Activated CD8-positive, alpha-beta T cell treated with anti-CD3 and anti-CD28 coated beads, Interleukin-2, amount 10 ng/mL, durations not matched to agents 7 days and 5 days (primary cell): ENCODE data around the gene PIK3CD. TPM values are rescaled to one million over a fixed set of nuclear protein-coding genes. Genes with fewer than 3 reads are reported as not detected.
"Not testable (repeated sequence)": the region's sequence is repeated elsewhere in the genome, so short reads cannot be mapped to it uniquely, and the experiment has no call there.

Experiments
- ATAC-seq: fragments of 150-1000 bp; cut with Tn5 transposase; one replicate; pipeline ENCODE4 v1.10.0; 2021; ENCODE audit warnings: moderate library complexity
- CTCF ChIA-PET: fragments of 350-600 bp; sonication (Branson Sonifier 250); formaldehyde crosslinking; loops from one replicate; lab custom pipeline; 2021; ENCODE audit warnings: antibody characterized with exemption; lab: Charles Lee
- POLR2A ChIA-PET: fragments of 350-600 bp; sonication (Branson Sonifier 250); formaldehyde crosslinking; loops from one replicate; lab custom pipeline; 2021; ENCODE audit warnings: antibody characterized with exemption; lab: Charles Lee
- DNase-seq: peaks from one replicate; pipeline ENCODE4 v3.0.0-alpha.2; 2020
- H3K27ac Mint-ChIP-seq: one replicate; pipeline ENCODE4 v1.8.0; 2021; ENCODE audit warnings: mild to moderate bottlenecking, mixed read lengths
- H3K27me3 Mint-ChIP-seq: one replicate; pipeline ENCODE4 v1.8.0; 2021; ENCODE audit warnings: low read depth, mixed read lengths
- H3K36me3 Mint-ChIP-seq: one replicate; pipeline ENCODE4 v1.8.0; 2021; ENCODE audit warnings: low read depth, mixed read lengths
- H3K4me1 Mint-ChIP-seq: one replicate; pipeline ENCODE4 v1.8.0; 2021; ENCODE audit warnings: low read depth, mixed read lengths
- H3K4me3 Mint-ChIP-seq: one replicate; pipeline ENCODE4 v1.8.0; 2021; ENCODE audit warnings: mild to moderate bottlenecking, mixed read lengths
- H3K9me3 Mint-ChIP-seq: one replicate; pipeline ENCODE4 v1.8.0; 2022; ENCODE audit warnings: mixed read lengths; ENCODE audit not compliant: insufficient read depth
- total RNA-seq, 2 experiments: library from RNA; stranded (reverse); gene quantifications; one replicate each; pipeline ENCODE4 v1.2.3, GENCODE V29; 2021

PIK3CD gene
- total RNA-seq, 2 experiments from 2014 or later: 283 to 285 TPM

GRCh38 chr1:9657521-9658032 is 6.0 kb downstream of the PIK3CD start:
- Mint-ChIP-seq H3K27ac (peak overlapping the region; percentile 83), H3K4me3 (peak overlapping the region; percentile 90), H3K4me1 (peaks cover 72% of the 10 kb centered on the region), H3K27me3 (no peaks in the 10 kb centered on the region), H3K9me3 (no peaks in the 10 kb centered on the region), H3K36me3 (peaks cover 75% of the 10 kb centered on the region)
- ATAC-seq (no peak), DNase-seq (no peak)
- CTCF ChIA-PET: interaction anchor here (0.9 to 12.0 kb wide), 4 partner anchors 29 to 44 kb away, joined by 3 to 232 read pairs (median 6); no protein-coding TSS in a partner anchor
- POLR2A ChIA-PET: interaction anchor here (0.6 to 10.3 kb wide), 4 partner anchors 9 to 60 kb away, joined by 3 to 355 read pairs (median 64); no protein-coding TSS in a partner anchor

GRCh38 chr1:9658199-9658598 is 6.7 kb downstream of the PIK3CD start:
- Mint-ChIP-seq H3K9me3 (no peaks in the 10 kb centered on the region), H3K4me3 (peak overlapping the region; percentile 90), H3K27me3 (no peaks in the 10 kb centered on the region), H3K27ac (peak overlapping the region; percentile 83), H3K4me1 (peaks cover 78% of the 10 kb centered on the region), H3K36me3 (peaks cover 75% of the 10 kb centered on the region)
- ChIA-PET POLR2A (interaction anchor here (0.6 to 10.3 kb wide), 5 partner anchors 8 to 59 kb away, joined by 3 to 355 read pairs (median 3); no protein-coding TSS in a partner anchor), CTCF (interaction anchor here (0.9 to 12.0 kb wide), 4 partner anchors 30 to 45 kb away, joined by 3 to 232 read pairs (median 6); no protein-coding TSS in a partner anchor)
- DNase-seq (no peak), ATAC-seq (no peak)

- Mint-ChIP-seq H3K27me3 (no peaks in the 10 kb centered on the region), H3K4me3 (no peak overlapping the region), H3K4me1 (peaks cover 81% of the 10 kb centered on the region), H3K9me3 (no peaks in the 10 kb centered on the region), H3K27ac (peak overlapping the region; percentile 66), H3K36me3 (peaks cover 70% of the 10 kb centered on the region)
- POLR2A ChIA-PET: interaction anchor here (0.9 to 10.3 kb wide), 4 partner anchors 8 to 29 kb away, joined by 3 to 355 read pairs (median 4); no protein-coding TSS in a partner anchor
- CTCF ChIA-PET: interaction anchor here (12.0 kb wide), 1 partner anchor 31 kb away, joined by 232 read pairs; no protein-coding TSS in a partner anchor
- DNase-seq (no peak), ATAC-seq (no peak)
These were observed 7.8 kb downstream of the PIK3CD start for GRCh38 chr1:9659328-9659727.

GRCh38 chr1:9663257-9663656 is 11.7 kb downstream of the PIK3CD start:
- no peaks in the 10 kb centered on the region for H3K9me3 Mint-ChIP-seq
- peaks cover 59% of the 10 kb centered on the region for H3K36me3 Mint-ChIP-seq
- H3K27ac Mint-ChIP-seq: no peak overlapping the region
- H3K4me1 Mint-ChIP-seq: peaks cover 64% of the 10 kb centered on the region
- ATAC-seq (no peak), DNase-seq (no peak)
- POLR2A ChIA-PET: no interaction called here
- H3K27me3 Mint-ChIP-seq: no peaks in the 10 kb centered on the region
- CTCF ChIA-PET: no interaction called here
- H3K4me3 Mint-ChIP-seq: no peak overlapping the region

- DNase-seq (no peak), ATAC-seq (no peak)
- ChIA-PET POLR2A (interaction anchor here (2.8 to 3.5 kb wide), 2 partner anchors 10 to 14 kb away, joined by 14 to 25 read pairs; partner anchors contain the start of gene PIK3CD), CTCF (interaction anchor here (1.0 to 1.6 kb wide), 3 partner anchors 11 to 38 kb away, joined by 4 to 8 read pairs (median 4); no protein-coding TSS in a partner anchor)
- Mint-ChIP-seq H3K27ac (peak overlapping the region; percentile 60), H3K4me3 (peak overlapping the region; percentile 8), H3K4me1 (peaks cover 59% of the 10 kb centered on the region), H3K27me3 (no peaks in the 10 kb centered on the region), H3K9me3 (no peaks in the 10 kb centered on the region), H3K36me3 (peaks cover 61% of the 10 kb centered on the region)
These were observed 13.7 kb downstream of the PIK3CD start for GRCh38 chr1:9665193-9665592.

- no peaks in the 10 kb centered on the region for H3K9me3 Mint-ChIP-seq
- DNase-seq: no peak
- H3K27ac Mint-ChIP-seq: peak overlapping the region; percentile 10
- H3K27me3 Mint-ChIP-seq: no peaks in the 10 kb centered on the region
- no peak overlapping the region for H3K4me3 Mint-ChIP-seq
- ATAC-seq: no peak
- POLR2A ChIA-PET: interaction anchor here (0.8 to 1.2 kb wide), 3 partner anchors 8 to 48 kb away, joined by 3 to 5 read pairs (median 3); no protein-coding TSS in a partner anchor
- peaks cover 55% of the 10 kb centered on the region for H3K4me1 Mint-ChIP-seq
- H3K36me3 Mint-ChIP-seq: peaks cover 60% of the 10 kb centered on the region
- CTCF ChIA-PET: interaction anchor here (1.4 to 1.6 kb wide), 3 partner anchors 36 to 41 kb away, joined by 4 to 9 read pairs (median 4); no protein-coding TSS in a partner anchor
These were observed 16.5 kb downstream of the PIK3CD start for GRCh38 chr1:9668080-9668479.

- Mint-ChIP-seq H3K9me3 (no peaks in the 10 kb centered on the region), H3K4me3 (no peak overlapping the region), H3K4me1 (peaks cover 57% of the 10 kb centered on the region), H3K36me3 (peaks cover 63% of the 10 kb centered on the region), H3K27me3 (no peaks in the 10 kb centered on the region), H3K27ac (peak overlapping the region; percentile 39)
- POLR2A ChIA-PET: interaction anchor here (1.0 kb wide), 1 partner anchor 47 kb away, joined by 3 read pairs; no protein-coding TSS in a partner anchor
- ATAC-seq (no peak), DNase-seq (no peak)
- CTCF ChIA-PET: interaction anchor here (1.1 kb wide), 1 partner anchor 43 kb away, joined by 4 read pairs; no protein-coding TSS in a partner anchor
These were observed 18.6 kb downstream of the PIK3CD start for GRCh38 chr1:9670085-9670484.

- H3K4me1 Mint-ChIP-seq: peaks cover 62% of the 10 kb centered on the region
- no peaks in the 10 kb centered on the region for H3K27me3 Mint-ChIP-seq
- peak overlapping the region; percentile 57 for H3K27ac Mint-ChIP-seq
- ChIA-PET CTCF (interaction anchor here (0.8 to 2.8 kb wide), 4 partner anchors 14 to 56 kb away, joined by 3 to 12 read pairs (median 5); no protein-coding TSS in a partner anchor), POLR2A (interaction anchor here (0.9 to 2.3 kb wide), 3 partner anchors 18 to 43 kb away, joined by 3 to 14 read pairs (median 3); no protein-coding TSS in a partner anchor)
- no peaks in the 10 kb centered on the region for H3K9me3 Mint-ChIP-seq
- peaks cover 65% of the 10 kb centered on the region for H3K36me3 Mint-ChIP-seq
- peak; percentile 23 for ATAC-seq
- DNase-seq: no peak
- no peak overlapping the region for H3K4me3 Mint-ChIP-seq
These were observed 20.0 kb downstream of the PIK3CD start for GRCh38 chr1:9671377-9672140.

GRCh38 chr1:9672444-9672843 is 20.9 kb downstream of the PIK3CD start:
- POLR2A ChIA-PET: interaction anchor here (0.7 to 2.3 kb wide), 3 partner anchors 18 to 46 kb away, joined by 4 to 14 read pairs (median 8); no protein-coding TSS in a partner anchor
- H3K27me3 Mint-ChIP-seq: no peaks in the 10 kb centered on the region
- no peaks in the 10 kb centered on the region for H3K9me3 Mint-ChIP-seq
- CTCF ChIA-PET: interaction anchor here (0.8 to 2.8 kb wide), 3 partner anchors 13 to 57 kb away, joined by 3 to 12 read pairs (median 7); no protein-coding TSS in a partner anchor
- no peak overlapping the region for H3K4me3 Mint-ChIP-seq
- H3K4me1 Mint-ChIP-seq: peaks cover 70% of the 10 kb centered on the region
- ATAC-seq (no peak), DNase-seq (no peak)
- H3K36me3 Mint-ChIP-seq: peaks cover 73% of the 10 kb centered on the region
- no peak overlapping the region for H3K27ac Mint-ChIP-seq

- POLR2A ChIA-PET: interaction anchor here (0.6 kb wide), 2 partner anchors 17 to 105 kb away, joined by 3 read pairs; no protein-coding TSS in a partner anchor
- H3K4me1 Mint-ChIP-seq: peaks cover 71% of the 10 kb centered on the region
- no peak for DNase-seq
These were observed 23.9 kb downstream of the PIK3CD start for GRCh38 chr1:9675393-9675792.

GRCh38 chr1:9676128-9676527 is 24.6 kb downstream of the PIK3CD start:
- POLR2A ChIA-PET: interaction anchor here (0.6 to 1.5 kb wide), 3 partner anchors 16 to 106 kb away, joined by 3 to 4 read pairs (median 4); no protein-coding TSS in a partner anchor
- Mint-ChIP-seq H3K4me1 (peaks cover 70% of the 10 kb centered on the region), H3K4me3 (peak overlapping the region; percentile 28), H3K27ac (peak overlapping the region; percentile 65), H3K36me3 (peaks cover 69% of the 10 kb centered on the region)
- H3K27me3 Mint-ChIP-seq, ATAC-seq, DNase-seq, CTCF ChIA-PET, H3K9me3 Mint-ChIP-seq: not testable (repeated sequence)

More at GRCh38 chr1:9675393-9675792, 23.9 kb downstream of the PIK3CD start:
- no peak for ATAC-seq
- Mint-ChIP-seq H3K27ac (peak overlapping the region; percentile 39), H3K9me3 (no peaks in the 10 kb centered on the region), H3K27me3 (no peaks in the 10 kb centered on the region), H3K36me3 (peaks cover 69% of the 10 kb centered on the region), H3K4me3 (no peak overlapping the region)
- CTCF ChIA-PET: no interaction called here
